Left renal cortex interstitium (tissue), 4 donors: ENCODE data around the gene NXN. TPM values are rescaled to one million over a fixed set of nuclear protein-coding genes. Genes with fewer than 3 reads are reported as not detected.
"Not testable (repeated sequence)": the region's sequence is repeated elsewhere in the genome, so short reads cannot be mapped to it uniquely, and the experiment has no call there.

Experiments
- DNase-seq, 4 donors: peaks; one replicate each; pipeline ENCODE4 v3.0.0-alpha.2; 2013; ENCODE audit warnings: low read depth in 4 of 4, low spot score in 2 of 4, missing footprints in 1 of 4
- polyA plus RNA-seq, 4 donors: library from polyadenylated mRNA; unstranded; fragments of 120-200 nt; gene quantifications; one replicate each; pipeline ENCODE4 v1.2.1, GENCODE V29; 2013; ENCODE audit not compliant: insufficient read length in 4 of 4

The NXN gene
- polyA plus RNA-seq, 4 donors = 31.7 to 43.7 (median 39.7) TPM

- DNase-seq = no peak
Observed at GRCh38 chr17:897970-898619, 81.5 kb downstream of the NXN start.

- no peak for DNase-seq
Observed at GRCh38 chr17:896953-897661, 82.5 kb downstream of the NXN start.

GRCh38 chr17:896454-896853 lies 83.1 kb downstream of the NXN start:
- DNase-seq = no peak

DNA sequence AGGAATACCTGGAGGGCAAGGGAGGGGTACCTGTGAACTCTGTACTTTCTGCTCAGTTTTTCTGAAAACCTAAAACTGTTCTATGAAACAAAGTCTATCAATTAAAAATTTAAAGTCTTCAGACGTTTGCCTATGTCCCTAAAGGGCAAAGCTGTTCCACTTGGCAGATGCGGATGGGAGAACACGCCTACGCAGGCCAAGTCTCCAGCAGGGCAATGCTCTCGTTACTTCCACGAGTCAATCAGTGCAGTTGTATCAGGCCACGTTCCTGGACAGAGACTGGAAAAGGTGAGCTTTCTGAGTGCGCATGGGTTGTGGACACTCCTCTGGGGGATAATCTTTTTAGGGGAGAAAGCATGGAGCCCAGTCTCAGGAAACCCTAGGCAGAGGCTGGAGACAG lies 86.6 kb downstream of the NXN start:
- DNase-seq = no peak

DNA sequence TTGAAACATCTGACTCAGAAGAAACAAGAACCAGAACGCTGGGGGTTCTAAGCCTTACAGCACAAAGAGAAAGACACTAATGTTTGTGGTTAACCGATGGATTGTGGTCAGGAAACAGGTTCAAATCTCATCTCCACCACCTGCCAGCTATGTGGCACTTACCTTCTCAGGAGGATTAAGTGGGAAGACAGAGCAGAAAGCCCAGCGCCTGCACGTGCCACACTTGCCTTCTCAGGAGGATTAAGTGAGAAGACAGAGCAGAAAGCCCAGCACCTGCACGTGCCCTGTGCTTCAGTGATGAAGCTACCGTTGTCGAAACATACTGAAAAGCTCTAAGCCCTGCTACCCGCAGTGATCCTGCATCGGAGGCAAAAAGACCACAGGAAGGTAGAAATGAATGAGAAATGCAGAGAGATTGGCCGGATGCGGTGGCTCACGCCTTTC lies 90.6 kb downstream of the NXN start:
- no peak for DNase-seq

- no peak for DNase-seq
Observed at GRCh38 chr17:887551-888209, 91.9 kb downstream of the NXN start.

DNA sequence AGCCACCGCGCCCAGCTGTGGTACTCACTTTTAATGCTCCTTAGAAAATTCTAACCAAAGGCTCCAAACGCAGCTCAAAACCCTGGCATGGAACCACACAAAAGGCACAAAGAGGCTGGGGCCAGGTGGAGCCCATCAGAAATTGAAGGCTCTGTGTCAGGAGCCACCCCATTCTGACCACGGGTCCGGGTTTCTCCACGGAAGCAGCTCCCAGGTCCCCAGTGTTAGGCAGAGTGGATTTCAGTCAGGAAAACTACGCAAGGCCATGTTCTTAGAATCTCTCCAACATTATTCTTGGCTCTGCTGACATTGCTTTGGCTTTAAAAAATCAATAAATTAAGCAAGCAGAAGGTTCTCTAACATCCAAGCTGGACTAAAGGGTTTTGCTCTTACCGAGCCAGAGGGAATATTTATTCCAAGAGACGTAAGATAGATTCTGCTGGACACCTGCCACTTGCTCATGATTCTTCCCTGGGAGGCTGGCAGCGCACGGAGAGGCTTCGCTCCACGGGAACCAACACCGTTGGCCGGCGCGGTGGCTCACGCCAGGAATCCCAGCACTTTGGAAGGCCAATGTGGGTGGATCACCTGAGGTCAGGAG lies 93.5 kb downstream of the NXN start:
- no peak for DNase-seq

DNA sequence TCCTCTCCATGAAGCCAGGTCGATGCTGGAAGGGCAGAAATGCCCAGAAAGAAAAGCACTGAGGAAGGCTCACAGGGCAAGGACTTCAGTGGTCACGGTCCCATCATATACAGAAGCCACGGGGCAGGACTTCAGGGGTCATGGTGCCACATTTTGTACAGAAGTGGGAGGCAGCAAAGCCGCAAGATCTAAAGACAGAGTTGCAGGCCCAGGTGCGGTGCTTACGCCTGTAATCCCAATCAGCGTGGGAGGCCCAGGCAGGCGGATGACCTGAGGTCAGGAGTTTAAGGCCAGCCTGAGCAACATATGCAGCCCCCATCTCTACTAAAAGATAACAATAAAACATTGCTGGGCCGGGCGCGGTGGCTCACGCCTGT lies 96.0 kb downstream of the NXN start:
- DNase-seq = no peak

DNA sequence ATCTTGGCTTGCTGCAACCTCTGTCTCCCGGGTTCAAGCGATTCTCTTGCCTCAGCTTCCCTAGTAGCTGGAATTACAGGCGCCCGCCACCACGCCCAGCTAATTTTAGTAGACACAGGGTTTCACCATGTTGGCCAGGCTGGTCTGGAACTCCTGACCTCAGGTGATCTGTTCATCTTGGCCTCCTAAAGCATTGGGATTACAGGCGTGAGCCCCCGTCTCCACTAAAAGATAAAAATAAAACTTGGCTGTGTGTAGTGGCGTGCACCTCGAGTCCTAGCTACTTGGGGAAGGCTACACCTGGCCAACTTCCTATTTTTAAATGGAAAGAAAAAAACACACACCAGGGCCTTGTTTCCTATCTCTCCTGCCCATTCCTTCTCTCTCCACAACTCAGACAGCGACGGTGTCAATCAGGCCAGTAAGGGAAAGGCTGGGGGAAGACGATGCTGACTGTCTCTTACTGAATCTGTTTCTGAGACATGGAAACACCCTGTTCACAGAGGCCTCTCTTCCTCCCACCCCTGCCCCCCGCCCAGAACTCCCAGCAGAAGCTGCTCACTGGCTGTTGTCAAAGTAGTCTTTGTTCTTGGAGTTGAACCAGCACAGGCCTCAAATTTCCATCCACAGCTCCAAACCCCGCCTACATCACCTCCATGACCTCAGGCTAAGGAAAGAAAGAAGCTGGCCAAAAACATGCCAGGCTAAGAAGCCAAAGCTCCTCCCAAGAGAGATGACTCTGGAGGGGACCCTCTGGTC lies 96.6 kb downstream of the NXN start:
- peak in 2 of 4 donors; percentile 60 to 63 for DNase-seq

DNA sequence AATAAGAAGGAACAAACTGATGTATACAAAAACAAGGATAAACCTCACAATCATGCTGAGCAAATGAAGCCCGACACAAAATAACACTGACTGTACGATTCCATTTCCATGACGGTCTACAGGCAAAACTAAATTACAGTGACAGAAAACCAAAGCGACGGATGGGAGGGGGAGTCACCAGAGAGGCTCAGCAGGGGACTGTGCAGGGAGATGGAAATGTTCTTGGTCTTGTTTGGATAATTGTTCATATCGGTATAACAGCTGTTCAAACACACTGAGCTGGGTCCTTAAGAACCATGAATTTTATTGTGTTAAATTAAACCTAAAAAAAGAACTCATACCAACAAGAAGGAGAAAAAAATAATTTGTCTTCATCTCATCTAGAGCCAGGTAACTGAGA lies 97.8 kb downstream of the NXN start:
- no peak for DNase-seq

DNA sequence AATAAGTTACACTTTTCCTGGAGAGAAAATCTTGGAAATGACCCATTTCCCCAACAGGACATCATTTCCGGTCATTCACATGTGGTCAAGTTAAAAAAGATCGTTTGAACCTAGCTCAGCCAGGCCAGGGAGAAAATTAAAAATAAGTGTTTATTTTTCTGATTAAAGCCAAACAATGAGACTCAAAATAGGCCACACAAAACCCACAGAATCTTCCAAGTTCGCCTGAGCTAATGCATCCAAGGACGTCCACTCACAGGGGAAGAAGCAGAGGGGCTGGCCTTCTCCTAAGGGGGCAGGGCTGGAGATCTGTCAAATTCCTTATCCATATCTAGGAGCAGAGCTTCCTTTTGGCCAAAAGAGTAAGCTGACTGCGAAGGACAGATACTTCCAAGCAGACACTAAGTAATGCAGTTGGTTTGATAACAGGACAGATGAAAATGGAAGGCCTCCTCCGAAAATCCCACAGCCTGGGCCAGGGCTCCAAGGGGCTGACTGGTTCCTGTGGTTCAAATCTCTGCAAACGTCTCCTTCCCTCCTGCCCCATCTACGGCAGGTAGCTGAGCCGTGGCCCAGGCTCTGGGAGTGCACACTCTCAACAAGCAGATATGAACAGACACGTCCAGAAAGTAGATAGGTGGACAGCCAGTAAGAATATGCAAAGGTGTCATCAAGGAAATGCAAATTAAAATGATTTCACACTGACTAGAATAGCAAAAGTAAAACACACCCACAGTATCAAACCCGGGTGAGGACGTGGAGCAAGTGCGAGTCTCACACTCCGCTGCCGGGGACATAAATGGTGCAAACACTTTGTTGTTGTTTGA lies 98.9 kb downstream of the NXN start:
- DNase-seq = no peak

DNA sequence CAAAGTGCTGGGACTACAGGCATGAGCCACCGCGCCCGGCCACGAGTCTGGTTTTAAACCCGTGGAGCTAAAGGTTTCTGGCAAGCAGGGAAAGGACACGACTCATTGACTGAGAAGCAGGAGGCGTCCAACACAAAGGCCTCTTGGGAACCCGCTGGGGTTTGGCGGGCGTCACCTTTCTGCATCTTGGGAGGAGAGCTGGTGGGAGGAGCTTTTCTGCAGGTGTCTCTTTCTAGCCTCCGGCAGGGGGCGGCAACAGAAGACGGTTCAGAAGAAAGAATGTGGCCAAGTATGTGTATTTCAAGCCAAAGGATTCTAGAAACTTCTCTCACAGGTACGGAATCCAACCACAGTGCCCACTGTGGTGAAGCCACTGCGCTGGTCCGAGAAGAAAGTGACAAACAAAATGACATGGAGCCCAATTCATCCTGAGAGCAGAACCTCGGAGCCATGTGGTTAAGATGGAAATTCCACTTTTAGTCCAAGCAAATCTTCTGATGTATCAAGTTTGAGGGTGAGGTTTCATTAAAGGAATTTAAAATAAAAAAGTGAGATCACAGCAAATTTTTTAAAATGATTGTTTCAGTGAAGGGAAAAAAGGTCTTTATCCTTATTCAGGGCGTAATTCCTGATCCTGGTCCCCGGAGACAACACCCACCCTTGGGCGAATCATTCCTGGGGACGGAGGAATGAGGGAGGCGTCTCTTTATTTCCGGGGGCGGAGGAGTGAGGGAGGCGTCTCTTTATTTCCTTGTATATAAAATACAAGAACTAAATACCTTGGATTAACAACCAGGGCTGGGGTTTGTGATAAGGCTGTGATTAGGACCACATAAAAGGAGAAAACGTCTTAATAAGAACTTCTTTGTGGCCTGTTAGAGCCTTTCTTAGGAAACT lies 99.8 kb downstream of the NXN start:
- peak in 1 of 4 donors; percentile 78 for DNase-seq

- DNase-seq = no peak
Observed at GRCh38 chr17:877630-878029, 101.9 kb downstream of the NXN start.

DNA sequence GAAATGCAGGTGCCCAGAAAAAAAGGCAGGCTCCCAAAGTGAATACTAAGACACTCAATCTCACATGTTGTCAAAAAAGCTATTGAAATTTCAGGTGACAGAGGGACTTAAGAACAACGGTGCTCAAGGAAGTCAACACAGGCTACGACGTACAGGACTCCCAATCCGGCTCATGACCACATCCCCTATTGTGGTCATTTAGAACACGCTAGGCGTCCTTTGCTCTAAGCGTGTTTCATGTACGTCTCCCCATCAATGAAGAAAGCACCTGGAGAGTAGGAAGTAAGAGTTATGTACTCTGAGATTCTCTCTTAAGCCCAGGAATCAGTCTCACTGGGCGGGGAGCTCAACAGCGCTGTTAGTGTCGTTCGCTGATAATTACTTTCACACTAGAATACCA lies 103.3 kb downstream of the NXN start:
- DNase-seq = no peak

DNA sequence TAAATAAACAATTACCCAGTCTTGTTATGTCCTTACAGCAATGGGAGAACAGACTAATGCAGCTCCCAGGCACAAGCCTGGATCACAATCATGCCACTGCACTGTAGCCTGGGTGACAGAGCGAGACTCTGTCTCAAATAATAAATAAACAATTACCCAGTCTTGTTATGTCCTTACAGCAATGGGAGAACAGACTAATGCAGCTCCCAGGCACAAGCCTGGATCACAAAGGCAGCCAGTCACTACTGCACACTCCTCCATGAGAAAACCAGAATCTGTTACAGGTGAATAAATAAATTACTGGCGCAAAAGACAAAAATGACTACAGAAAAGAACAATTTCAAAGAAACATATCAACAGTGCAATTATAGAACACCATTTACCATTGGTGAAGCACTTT lies 105.0 kb downstream of the NXN start:
- not testable (repeated sequence) for DNase-seq

GRCh38 chr17:872855-873254 lies 106.7 kb downstream of the NXN start:
- DNase-seq = no peak

GRCh38 chr17:871751-872519 lies 107.6 kb downstream of the NXN start:
- DNase-seq = no peak
